ENCODE results near the gene FARSB.
"Not testable (repeated sequence)": the region's sequence is repeated elsewhere in the genome, so short reads cannot be mapped to it uniquely, and the experiment has no call there.

FARSB gene

GRCh38 chr2:222655787-222656525, at the start of gene FARSB:
TSS of gene FARSB (minus strand) at chr2:222656092. CDS start at chr2:222656073, 19 bp downstream.
- DNase-seq = peak; percentile 94

DNA sequence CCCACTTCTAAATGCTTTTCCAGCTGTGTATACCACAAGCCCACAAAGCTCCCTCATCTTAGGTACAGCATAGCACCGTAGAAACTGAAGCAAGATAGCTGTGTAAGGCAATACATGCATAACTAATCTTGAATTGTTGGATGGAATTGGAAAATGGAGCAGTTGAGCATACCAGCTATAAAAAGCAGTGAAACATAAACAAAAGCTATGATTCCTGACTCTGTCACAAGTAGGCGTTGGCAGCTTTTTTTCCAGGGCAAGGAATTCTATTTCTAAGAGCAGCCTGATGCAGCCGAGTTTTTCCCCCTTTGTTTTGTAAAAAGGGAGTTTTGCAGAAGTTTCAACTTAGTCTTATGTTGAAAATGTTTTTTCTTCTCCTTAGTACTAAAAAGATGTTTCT, 48.0 kb upstream of the FARSB start:
- no peak for DNase-seq

GRCh38 chr2:222703091-222703490, 47.2 kb upstream of the FARSB start:
- DNase-seq = no peak

DNA sequence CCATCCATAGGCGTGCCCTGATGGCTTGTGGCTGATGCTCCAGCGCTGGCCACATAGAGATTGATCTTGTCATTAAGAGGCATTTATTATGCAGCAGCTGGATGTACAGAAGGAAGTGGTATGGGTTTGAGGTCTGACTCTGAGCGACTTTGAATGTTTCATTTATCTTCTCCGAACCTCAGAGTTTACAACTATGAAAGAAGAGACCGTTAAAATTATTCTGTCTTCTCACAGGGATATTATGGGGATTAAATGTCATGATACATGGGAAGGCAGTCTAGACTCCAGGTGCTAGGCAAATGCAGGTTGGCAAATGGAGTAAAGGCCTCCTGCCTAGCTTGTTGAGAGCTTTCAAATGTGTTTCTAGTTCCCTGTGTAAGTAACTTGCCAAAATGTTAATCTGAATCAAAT, 45.8 kb upstream of the FARSB start:
- no peak for DNase-seq

- DNase-seq = no peak
Measured at GRCh38 chr2:222701233-222701632, 45.3 kb upstream of the FARSB start.

- no peak for DNase-seq
Measured at GRCh38 chr2:222698276-222698675, 42.4 kb upstream of the FARSB start.

- no peak for DNase-seq
Measured at GRCh38 chr2:222693837-222694236, 37.9 kb upstream of the FARSB start.

- DNase-seq = not testable (repeated sequence)
Measured at GRCh38 chr2:222693413-222693812, 37.5 kb upstream of the FARSB start.

- peak; percentile 83 for DNase-seq
Measured at GRCh38 chr2:222690564-222691200, 34.8 kb upstream of the FARSB start.

DNA sequence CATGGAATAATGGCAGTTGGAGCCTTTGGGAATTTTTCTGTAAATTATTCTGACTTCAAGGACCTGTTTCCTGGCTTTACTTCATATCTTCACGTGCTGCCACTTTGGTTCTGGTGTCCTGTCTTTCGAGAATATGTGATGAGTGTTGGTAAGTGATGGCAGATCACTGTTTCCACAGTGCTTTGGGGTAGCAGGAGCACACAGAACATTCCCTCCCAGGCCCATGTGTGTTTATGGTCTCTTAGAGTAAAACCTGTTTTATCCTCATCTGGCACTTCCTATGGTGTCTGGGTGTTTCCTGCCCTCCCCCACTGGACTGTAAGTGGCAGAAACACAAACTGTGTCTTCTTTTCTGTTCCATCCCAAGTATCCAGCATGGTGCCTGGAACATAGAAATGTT, 33.4 kb upstream of the FARSB start:
- DNase-seq = no peak

- DNase-seq = no peak
Measured at GRCh38 chr2:222688917-222689316, 33.0 kb upstream of the FARSB start.

GRCh38 chr2:222686086-222686750, 30.3 kb upstream of the FARSB start:
- no peak for DNase-seq

DNA sequence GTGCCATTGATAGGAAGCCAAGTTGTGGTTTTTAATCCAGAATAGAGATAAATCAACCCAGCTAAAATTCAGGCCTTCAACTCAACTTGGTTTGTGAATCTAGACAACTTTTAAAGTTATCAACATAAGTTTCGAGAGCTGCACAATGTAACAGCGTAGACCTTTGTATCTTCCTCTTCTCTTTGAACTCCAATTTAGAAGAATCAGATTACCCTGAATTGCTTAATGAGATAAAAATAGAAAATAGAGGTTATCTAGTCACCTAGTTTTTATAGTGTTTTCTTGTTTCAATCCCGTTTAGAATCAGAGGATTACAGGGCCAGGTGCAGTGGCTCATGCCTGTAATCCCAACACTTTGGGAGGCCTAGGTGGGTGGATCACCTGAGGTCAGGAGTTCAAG, 27.9 kb upstream of the FARSB start:
- DNase-seq = no peak

DNA sequence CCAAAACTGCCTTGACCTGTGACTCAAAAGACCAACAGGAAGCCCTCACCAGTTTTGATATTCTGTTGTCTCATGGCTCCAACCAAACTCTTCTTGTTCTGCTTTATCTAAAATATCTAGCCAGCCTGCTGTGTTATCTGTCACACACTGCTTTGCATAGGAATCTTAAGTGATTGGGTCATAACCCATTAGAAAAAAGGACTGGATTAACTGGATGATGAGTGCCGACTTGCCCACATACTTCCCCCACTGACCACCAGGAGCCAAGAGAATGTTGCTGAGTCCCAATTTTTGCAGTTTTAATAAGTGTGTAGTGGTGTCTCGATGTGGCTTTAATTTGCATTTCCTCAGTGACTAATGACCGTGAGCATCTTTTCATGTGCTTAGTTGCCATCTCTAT, 22.1 kb upstream of the FARSB start:
- DNase-seq = no peak

DNA sequence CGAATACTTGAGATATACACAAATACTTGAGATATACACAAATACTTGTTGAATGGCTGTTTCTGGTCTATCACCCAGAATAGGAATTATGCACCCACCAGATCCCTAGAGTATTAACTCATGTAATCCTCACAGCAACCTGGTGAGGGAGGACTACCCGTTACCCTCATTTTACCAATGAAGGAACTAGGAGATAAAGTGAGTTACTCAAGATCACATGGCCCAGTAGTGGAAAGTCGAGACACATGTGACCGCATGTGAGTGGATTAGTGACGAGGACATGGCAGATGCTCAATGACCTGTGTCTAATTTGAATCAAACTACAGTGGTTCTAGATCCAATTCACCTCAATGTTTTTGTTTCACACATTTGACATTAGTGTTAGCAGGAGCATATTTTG, 18.0 kb upstream of the FARSB start:
- no peak for DNase-seq

GRCh38 chr2:222673273-222673672, 17.4 kb upstream of the FARSB start:
- DNase-seq = no peak

DNA sequence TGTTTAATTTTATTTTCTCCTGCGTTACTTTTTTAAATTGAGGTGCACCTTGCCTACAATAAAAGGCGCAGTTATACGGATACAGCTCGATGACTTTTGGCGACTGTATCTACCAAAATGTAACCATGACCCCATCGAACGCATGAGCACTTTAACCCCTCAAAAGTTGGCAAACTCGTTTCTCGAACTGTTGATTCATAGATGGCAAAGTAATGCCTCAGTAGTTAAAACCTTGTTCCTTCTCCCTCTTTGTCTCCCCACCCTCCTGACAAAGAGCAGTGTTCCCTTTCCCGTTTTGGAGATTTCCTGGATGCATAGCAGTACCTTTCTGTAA, 16.1 kb upstream of the FARSB start:
- no peak for DNase-seq

DNA sequence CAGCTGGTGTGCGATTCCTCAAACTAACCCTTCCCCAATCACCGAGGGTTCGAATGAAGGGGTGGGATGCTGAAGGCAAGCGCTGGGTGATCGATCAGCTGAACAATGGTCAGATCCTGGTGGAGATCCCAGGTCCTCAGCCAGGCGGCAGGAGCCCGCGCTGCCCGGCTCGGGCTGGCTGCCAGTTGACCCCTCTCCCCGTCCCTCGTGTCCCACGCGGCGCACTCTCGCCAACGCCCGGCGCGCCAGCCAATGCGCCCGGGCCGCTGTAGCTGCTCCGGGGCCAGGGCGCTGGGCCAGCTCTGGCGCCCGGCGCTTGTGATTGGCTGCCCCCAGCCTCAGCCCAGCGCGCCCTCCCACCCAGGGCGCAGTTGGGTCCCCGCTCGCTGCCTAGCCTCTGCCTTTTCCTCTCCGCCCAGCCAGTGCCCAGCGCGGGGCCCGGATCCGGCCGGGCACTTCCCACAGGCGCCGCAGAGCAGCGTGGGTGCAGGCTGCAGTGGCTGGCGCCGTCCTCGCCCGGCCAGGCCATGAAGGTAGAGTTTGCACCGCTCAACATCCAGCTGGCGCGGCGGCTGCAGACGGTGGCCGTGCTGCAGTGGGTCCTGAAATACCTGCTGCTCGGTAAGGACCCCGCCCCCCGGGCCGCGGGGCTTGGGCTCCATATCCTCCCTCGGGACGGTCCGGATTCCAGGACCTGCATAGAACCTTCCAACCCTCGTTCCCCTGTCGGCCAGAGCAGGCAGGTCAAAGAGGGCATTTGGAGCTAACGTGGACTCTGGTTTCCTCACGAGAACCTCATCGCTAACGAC, 15.6 kb upstream of the FARSB start, which contains the start of gene MOGAT1:
MOGAT1 (plus strand) TSS at position 400 of the 809 bp plus-strand sequence; CDS start at position 528, 128 bp downstream.
- DNase-seq = peak; percentile 9

- no peak for DNase-seq
Measured at GRCh38 chr2:222670191-222671038, 14.5 kb upstream of the FARSB start.

DNA sequence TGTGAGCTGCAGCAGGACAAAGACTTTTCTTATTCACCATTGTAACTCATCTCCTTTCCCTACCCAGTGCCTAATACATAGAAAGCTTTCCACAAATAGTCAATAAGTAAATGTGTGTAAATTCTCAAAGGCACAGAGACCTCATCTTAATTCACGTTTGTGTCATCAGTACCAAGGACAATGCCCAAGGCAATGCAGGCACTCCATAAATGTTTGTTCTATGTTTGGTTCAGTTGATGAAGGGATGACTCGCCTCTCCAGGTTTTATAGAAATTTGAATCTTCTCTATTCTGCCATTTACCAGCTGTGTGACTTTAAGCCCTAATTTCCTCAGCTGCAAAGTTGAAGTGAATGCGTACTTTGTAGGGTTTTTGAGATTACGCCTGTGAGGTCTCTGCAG, 13.5 kb upstream of the FARSB start:
- no peak for DNase-seq

DNA sequence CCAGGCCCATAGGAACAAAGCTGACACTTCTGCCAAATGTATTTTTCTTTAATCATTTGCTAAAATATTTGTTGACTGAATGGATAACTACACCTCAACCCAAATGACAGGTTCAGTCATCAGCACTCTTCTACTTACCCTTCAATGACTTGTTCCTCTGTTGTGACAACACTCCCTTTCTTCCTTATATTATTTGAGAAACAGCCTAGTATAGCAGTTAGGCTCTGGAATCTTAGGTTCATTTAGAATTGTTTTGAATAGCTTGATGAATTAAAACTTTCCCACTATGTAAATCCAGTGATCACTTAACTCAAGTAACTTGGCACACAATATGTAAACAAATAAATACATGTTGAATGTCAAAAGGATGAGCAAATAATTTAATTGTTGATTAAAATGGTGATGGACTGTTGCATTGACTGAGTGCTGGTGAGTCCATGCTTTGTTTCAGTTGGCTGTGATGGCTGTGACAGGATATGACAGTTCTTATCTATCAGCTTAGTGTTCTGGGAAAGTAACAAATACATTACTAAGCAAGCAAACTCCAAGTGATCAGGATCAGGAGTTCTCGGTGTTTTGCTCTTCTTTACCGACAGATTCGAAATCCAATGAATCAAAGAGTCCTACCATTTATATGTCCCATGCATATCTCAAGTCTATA, 12.7 kb upstream of the FARSB start:
- DNase-seq = no peak

GRCh38 chr2:222663479-222663878, 7.6 kb upstream of the FARSB start:
- no peak for DNase-seq
